HG03442 (cell line): ENCODE measurements around the gene KCNQ5.

Experiments used
- ATAC-seq: cut with Tn5 transposase; IDR thresholded peaks from one replicate; pipeline ENCODE4 v1.9.1; 2021; ENCODE audit warnings: mild to moderate bottlenecking, moderate library complexity; ENCODE audit not compliant: unreplicated experiment

The KCNQ5 gene

GRCh38 chr6:72789145-72789544 is 167.3 kb downstream of the KCNQ5 start:
- ATAC-seq, result no peak

GRCh38 chr6:72792692-72793091 is 170.8 kb downstream of the KCNQ5 start:
- ATAC-seq, result no peak

GRCh38 chr6:72793641-72794395 is 172.0 kb downstream of the KCNQ5 start:
- no peak for ATAC-seq

GRCh38 chr6:72798196-72798595 is 176.3 kb downstream of the KCNQ5 start:
- no peak for ATAC-seq

- ATAC-seq, result no peak
Measured at GRCh38 chr6:72809746-72810379, 188.0 kb downstream of the KCNQ5 start.

GRCh38 chr6:72810571-72811280 is 188.9 kb downstream of the KCNQ5 start:
- no peak for ATAC-seq

- ATAC-seq, result no peak
Measured at GRCh38 chr6:72811971-72812421, 190.1 kb downstream of the KCNQ5 start.

GRCh38 chr6:72813807-72814596 is 192.1 kb downstream of the KCNQ5 start:
- ATAC-seq, result no peak

- ATAC-seq, result no peak
Measured at GRCh38 chr6:72816022-72816421, 194.2 kb downstream of the KCNQ5 start.

GRCh38 chr6:72817208-72817607 is 195.3 kb downstream of the KCNQ5 start:
- ATAC-seq, result no peak

GRCh38 chr6:72819609-72820008 is 197.7 kb downstream of the KCNQ5 start:
- ATAC-seq, result no peak

- no peak for ATAC-seq
Measured at GRCh38 chr6:72820153-72820552, 198.3 kb downstream of the KCNQ5 start.

GRCh38 chr6:72820906-72821305 is 199.0 kb downstream of the KCNQ5 start:
- no peak for ATAC-seq

- ATAC-seq, result no peak
Measured at GRCh38 chr6:72822023-72822422, 200.2 kb downstream of the KCNQ5 start.

- ATAC-seq, result no peak
Measured at GRCh38 chr6:72822691-72823090, 200.8 kb downstream of the KCNQ5 start.

- peak; percentile 78 for ATAC-seq
Measured at GRCh38 chr6:72824833-72825232, 203.0 kb downstream of the KCNQ5 start.

GRCh38 chr6:72825315-72825911 is 203.5 kb downstream of the KCNQ5 start:
- ATAC-seq, result peak; percentile 35

GRCh38 chr6:72826037-72826436 is 204.2 kb downstream of the KCNQ5 start:
- ATAC-seq, result no peak

- ATAC-seq, result no peak
Measured at GRCh38 chr6:72826744-72827438, 205.0 kb downstream of the KCNQ5 start.

- ATAC-seq, result no peak
Measured at GRCh38 chr6:72828904-72829303, 207.0 kb downstream of the KCNQ5 start.
